Adrenal gland (tissue), 5 donors: ENCODE results near the gene ERICH6B.

Source experiments
- POLR2A ChIP-seq, 2 donors: fragments of 450-650 bp; IDR thresholded peaks; one replicate each; pipeline ENCODE4 v1.6.1; 2017; ENCODE audit warnings: antibody characterized with exemption in 2 of 2, mild to moderate bottlenecking in 2 of 2, moderate library complexity in 1 of 2
- TF ChIP-seq, protein P1 (sequence below), 6 experiments: fragments of 450-650 bp in 4 of 6; fragments of 200-600 bp in 2 of 6; sonication (generic) in 1 of 6; IDR thresholded peaks; 1 replicate in 5 of 6; 2 replicates in 1 of 6; pipeline versions ENCODE4 v1.5.1 to v1.8.0; 2016 to 2021; ENCODE audit warnings: antibody characterized with exemption in 6 of 6, mild to moderate bottlenecking in 2 of 6, moderate library complexity in 1 of 6
- donor health status: DM: no; HTN: no; CAD: no.

DNA sequence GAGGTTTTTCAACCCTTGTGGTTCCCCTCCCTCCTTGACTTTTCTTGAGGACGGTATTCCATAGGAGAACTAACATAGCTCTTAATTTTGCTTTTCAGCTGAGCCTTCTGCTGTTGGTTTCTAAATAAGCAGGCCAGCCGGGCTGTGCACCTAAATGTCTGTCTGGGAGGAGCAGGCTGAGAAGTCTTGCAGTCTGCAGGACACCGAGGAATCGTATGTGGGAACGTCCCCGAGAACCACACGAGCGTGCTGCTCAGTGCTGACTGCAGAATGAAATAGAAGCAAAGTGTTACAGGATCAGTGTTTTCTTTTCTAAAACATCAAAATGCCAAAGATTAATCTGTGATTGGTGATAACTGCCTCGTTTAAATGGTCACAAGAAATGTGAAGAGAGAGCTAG is 80.9 kb downstream of the ERICH6B start:
- TF ChIP-seq, protein P1, sequence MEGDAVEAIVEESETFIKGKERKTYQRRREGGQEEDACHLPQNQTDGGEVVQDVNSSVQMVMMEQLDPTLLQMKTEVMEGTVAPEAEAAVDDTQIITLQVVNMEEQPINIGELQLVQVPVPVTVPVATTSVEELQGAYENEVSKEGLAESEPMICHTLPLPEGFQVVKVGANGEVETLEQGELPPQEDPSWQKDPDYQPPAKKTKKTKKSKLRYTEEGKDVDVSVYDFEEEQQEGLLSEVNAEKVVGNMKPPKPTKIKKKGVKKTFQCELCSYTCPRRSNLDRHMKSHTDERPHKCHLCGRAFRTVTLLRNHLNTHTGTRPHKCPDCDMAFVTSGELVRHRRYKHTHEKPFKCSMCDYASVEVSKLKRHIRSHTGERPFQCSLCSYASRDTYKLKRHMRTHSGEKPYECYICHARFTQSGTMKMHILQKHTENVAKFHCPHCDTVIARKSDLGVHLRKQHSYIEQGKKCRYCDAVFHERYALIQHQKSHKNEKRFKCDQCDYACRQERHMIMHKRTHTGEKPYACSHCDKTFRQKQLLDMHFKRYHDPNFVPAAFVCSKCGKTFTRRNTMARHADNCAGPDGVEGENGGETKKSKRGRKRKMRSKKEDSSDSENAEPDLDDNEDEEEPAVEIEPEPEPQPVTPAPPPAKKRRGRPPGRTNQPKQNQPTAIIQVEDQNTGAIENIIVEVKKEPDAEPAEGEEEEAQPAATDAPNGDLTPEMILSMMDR (IDR thresholded peaks at IDR 0.05) = no peak
- TF ChIP-seq POLR2A (IDR thresholded peaks at IDR 0.05) = no peak
